H1 (cell line): ENCODE results near the gene KIF26A.

Experiments
- CHD1 ChIP-seq: IDR thresholded peaks from 2 replicates; pipeline ENCODE4 v1.6.1; 2012; ENCODE audit warnings: low read depth, low read length, improper control_type of control experiment
- CREB1 ChIP-seq: IDR thresholded peaks from 2 replicates; pipeline ENCODE4 v1.6.1; 2012; ENCODE audit warnings: inconsistent platforms
- POLR2A ChIP-seq, 2 experiments: IDR thresholded peaks; 1 replicate in 1 of 2; 2 replicates in 1 of 2; pipeline ENCODE4 v1.6.1; 2011; ENCODE audit warnings: low read depth in 2 of 2, low read length in 2 of 2, mild to moderate bottlenecking in 2 of 2; ENCODE audit errors: control extremely low read depth in 1 of 2
- SIN3A ChIP-seq, 2 experiments: IDR thresholded peaks in 1 of 2; conservative IDR thresholded peaks in 1 of 2; 2 replicates each; pipeline ENCODE4 v1.6.1; 2011 to 2012; ENCODE audit warnings: low read length in 2 of 2, improper control_type of control experiment in 1 of 2, low read depth in 1 of 2, mild to moderate bottlenecking in 1 of 2
- TAF1 ChIP-seq: IDR thresholded peaks from 2 replicates; pipeline ENCODE4 v1.6.1; 2011; ENCODE audit warnings: mild to moderate bottlenecking, low read depth, low read length
- YY1 ChIP-seq: IDR thresholded peaks from 2 replicates; pipeline ENCODE4 v1.6.1; 2011; ENCODE audit warnings: low read depth, mild to moderate bottlenecking, low read length
- TF ChIP-seq, protein P1 (sequence below), 3 experiments: IDR thresholded peaks; 1 replicate in 2 of 3; 2 replicates in 1 of 3; pipeline versions ENCODE4 v1.5.1 to v1.6.1; 2011; ENCODE audit warnings: low read length in 3 of 3, mild to moderate bottlenecking in 3 of 3, inconsistent platforms in 2 of 3, low read depth in 1 of 3, moderate library complexity in 1 of 3; ENCODE audit not compliant: insufficient read depth in 1 of 3; ENCODE audit errors: control extremely low read depth in 1 of 3
- TF ChIP-seq, protein P2 (sequence below): IDR thresholded peaks from 2 replicates; pipeline ENCODE4 v1.6.1; 2011; ENCODE audit warnings: low read depth, mild to moderate bottlenecking, low read length; ENCODE audit not compliant: insufficient read depth

DNA sequence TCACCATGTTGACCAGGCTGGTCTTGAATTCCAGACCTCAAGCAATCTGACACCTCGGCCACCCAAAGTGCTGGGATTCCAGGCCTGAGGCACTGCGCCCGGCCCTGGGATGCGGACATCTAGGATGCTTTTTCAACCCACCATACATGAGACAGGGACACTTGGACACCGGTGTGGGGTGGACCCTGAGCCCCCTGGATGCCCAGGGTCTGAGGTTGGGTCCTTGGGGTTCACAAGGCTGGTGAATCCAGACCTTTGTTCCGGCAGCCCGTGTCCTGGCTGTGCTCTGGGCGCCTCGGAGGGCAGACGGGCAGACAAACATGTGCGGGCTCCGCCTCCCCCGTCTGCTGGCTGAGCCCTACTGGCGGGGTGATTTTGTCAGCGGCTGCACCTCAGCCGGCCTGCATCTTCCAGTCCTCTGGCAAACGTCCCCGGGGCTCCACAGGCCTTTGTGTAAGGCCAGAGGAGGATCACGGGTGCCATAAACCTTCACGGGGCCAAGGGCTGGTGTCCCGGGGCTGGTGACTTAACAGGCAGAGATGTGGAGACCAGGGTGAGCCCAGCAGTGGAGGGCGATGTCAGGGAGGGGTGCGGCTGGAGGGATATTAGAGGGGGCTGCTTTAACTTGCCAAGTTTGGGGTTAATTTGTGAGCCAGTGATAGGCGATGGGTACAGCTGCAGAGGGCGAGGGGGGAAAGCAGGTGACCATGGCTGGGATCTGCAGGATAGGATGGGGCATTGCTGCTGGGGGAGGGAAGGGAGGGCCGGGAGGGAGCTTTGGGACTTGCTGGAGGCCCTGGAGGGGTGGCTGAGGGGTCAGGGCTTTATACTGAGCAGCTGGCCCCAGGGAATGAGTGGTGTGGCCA lies 47.1 kb upstream of the KIF26A start:
- TF ChIP-seq, protein P1, sequence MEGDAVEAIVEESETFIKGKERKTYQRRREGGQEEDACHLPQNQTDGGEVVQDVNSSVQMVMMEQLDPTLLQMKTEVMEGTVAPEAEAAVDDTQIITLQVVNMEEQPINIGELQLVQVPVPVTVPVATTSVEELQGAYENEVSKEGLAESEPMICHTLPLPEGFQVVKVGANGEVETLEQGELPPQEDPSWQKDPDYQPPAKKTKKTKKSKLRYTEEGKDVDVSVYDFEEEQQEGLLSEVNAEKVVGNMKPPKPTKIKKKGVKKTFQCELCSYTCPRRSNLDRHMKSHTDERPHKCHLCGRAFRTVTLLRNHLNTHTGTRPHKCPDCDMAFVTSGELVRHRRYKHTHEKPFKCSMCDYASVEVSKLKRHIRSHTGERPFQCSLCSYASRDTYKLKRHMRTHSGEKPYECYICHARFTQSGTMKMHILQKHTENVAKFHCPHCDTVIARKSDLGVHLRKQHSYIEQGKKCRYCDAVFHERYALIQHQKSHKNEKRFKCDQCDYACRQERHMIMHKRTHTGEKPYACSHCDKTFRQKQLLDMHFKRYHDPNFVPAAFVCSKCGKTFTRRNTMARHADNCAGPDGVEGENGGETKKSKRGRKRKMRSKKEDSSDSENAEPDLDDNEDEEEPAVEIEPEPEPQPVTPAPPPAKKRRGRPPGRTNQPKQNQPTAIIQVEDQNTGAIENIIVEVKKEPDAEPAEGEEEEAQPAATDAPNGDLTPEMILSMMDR (IDR thresholded peaks at IDR 0.05; ENCODE audit: control extremely low read depth in 1 of 3, insufficient read depth in 1 of 3, low read depth in 1 of 3, low read length in 3 of 3): no peak
- TF ChIP-seq CHD1 (no peak), POLR2A (IDR thresholded peaks at IDR 0.05; ENCODE audit: control extremely low read depth in 1 of 2, low read depth in 2 of 2, low read length in 2 of 2) (no peak), TAF1 (no peak), CREB1 (no peak), YY1 (no peak), SIN3A (conservative IDR thresholded peaks at IDR 0.05 in 1 of 2, IDR thresholded peaks at IDR 0.05 in 1 of 2; ENCODE audit: low read depth in 1 of 2, low read length in 2 of 2) (no peak)
- TF ChIP-seq, protein P2, sequence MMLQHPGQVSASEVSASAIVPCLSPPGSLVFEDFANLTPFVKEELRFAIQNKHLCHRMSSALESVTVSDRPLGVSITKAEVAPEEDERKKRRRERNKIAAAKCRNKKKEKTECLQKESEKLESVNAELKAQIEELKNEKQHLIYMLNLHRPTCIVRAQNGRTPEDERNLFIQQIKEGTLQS: no peak
